WTC11 (cell line): ENCODE measurements around the gene NCOA3. TPM values are rescaled to one million over a fixed set of nuclear protein-coding genes. Genes with fewer than 3 reads are reported as not detected.

Experiments used
- ATAC-seq: fragments of 200-7000 bp; cut with Tn5 transposase; 2 replicates; pipeline ENCODE4 v1.10.0; 2021; ENCODE audit warnings: mild to moderate bottlenecking, moderate library complexity
- CTCF ChIA-PET: fragments of 300-600 bp; sonication (Branson Sonifier 250); formaldehyde crosslinking; loops from one replicate; lab custom pipeline; 2021; ENCODE audit warnings: antibody characterized with exemption; lab: Charles Lee
- POLR2A ChIA-PET: fragments of 350-600 bp; sonication (Branson Sonifier 250); formaldehyde crosslinking; loops from one replicate; lab custom pipeline; 2021; ENCODE audit warnings: antibody characterized with exemption; lab: Charles Lee
- DNase-seq: peaks from one replicate; pipeline ENCODE4 v3.0.0; 2021; ENCODE audit warnings: low spot score
- H3K27ac Mint-ChIP-seq: 2 replicates; pipeline ENCODE4 v1.8.0; 2021; ENCODE audit warnings: mixed read lengths
- H3K27me3 Mint-ChIP-seq: 2 replicates; pipeline ENCODE4 v1.8.0; 2021; ENCODE audit warnings: low read depth, mild to moderate bottlenecking, moderate library complexity, mixed read lengths
- H3K36me3 Mint-ChIP-seq: 2 replicates; pipeline ENCODE4 v1.8.0; 2021; ENCODE audit warnings: mixed read lengths
- H3K4me1 Mint-ChIP-seq: 2 replicates; pipeline ENCODE4 v1.8.0; 2022; ENCODE audit warnings: mixed read lengths
- H3K4me3 Mint-ChIP-seq: 2 replicates; pipeline ENCODE4 v1.8.0; 2021; ENCODE audit warnings: mild to moderate bottlenecking, moderate library complexity, mixed read lengths
- H3K9me3 Mint-ChIP-seq: 2 replicates; pipeline ENCODE4 v1.8.0; 2021; ENCODE audit warnings: mixed read lengths
- ATF6 ChIP-seq: sonication (generic); formaldehyde crosslinking; IDR thresholded peaks from 2 replicates; pipeline ENCODE4 v1.8.1; 2023; ENCODE audit warnings: mild to moderate bottlenecking, missing genetic modification reagents
- CBFB ChIP-seq: sonication (generic); formaldehyde crosslinking; IDR thresholded peaks from 2 replicates; pipeline ENCODE4 v1.8.1; 2022; ENCODE audit warnings: mild to moderate bottlenecking, low read depth, missing genetic modification reagents
- CREB1 ChIP-seq: sonication (generic); formaldehyde crosslinking; IDR thresholded peaks from 2 replicates; pipeline ENCODE4 v1.8.0; 2023; ENCODE audit warnings: mild to moderate bottlenecking, missing genetic modification reagents
- ELF4 ChIP-seq: sonication (generic); formaldehyde crosslinking; IDR thresholded peaks from 2 replicates; pipeline ENCODE4 v1.8.1; 2022; ENCODE audit warnings: low read depth, mild to moderate bottlenecking, moderate library complexity, missing genetic modification reagents
- ERG ChIP-seq: fragments of 250-450 bp; sonication (Bioruptor Pico); IDR thresholded peaks from 2 replicates; pipeline ENCODE4 v1.8.0; 2021; ENCODE audit warnings: mild to moderate bottlenecking
- ETV6 ChIP-seq: sonication (generic); formaldehyde crosslinking; IDR thresholded peaks from 2 replicates; pipeline ENCODE4 v1.8.1; 2022; ENCODE audit warnings: mild to moderate bottlenecking, missing genetic modification reagents
- FOXP1 ChIP-seq: sonication (generic); formaldehyde crosslinking; IDR thresholded peaks from 2 replicates; pipeline ENCODE4 v1.8.0; 2022; ENCODE audit warnings: missing genetic modification reagents, mild to moderate bottlenecking, moderate library complexity, borderline replicate concordance
- HMGA2 ChIP-seq: fragments of 250-450 bp; sonication (Bioruptor Pico); IDR thresholded peaks from 2 replicates; pipeline ENCODE4 v1.4.0; 2021; ENCODE audit warnings: mild to moderate bottlenecking, moderate library complexity
- NR1H2 ChIP-seq: sonication (generic); formaldehyde crosslinking; IDR thresholded peaks from 2 replicates; pipeline ENCODE4 v1.9.0; 2021; ENCODE audit warnings: mild to moderate bottlenecking, moderate library complexity, missing genetic modification reagents
- PRRX2 ChIP-seq: fragments of 250-450 bp; sonication (Bioruptor Pico); IDR thresholded peaks from 2 replicates; pipeline ENCODE4 v1.8.0; 2021; ENCODE audit warnings: mild to moderate bottlenecking
- RELA ChIP-seq: sonication (generic); formaldehyde crosslinking; IDR thresholded peaks from 2 replicates; pipeline ENCODE4 v1.8.1; 2022; ENCODE audit warnings: missing genetic modification reagents, mild to moderate bottlenecking, borderline replicate concordance
- SMAD4 ChIP-seq: sonication (generic); formaldehyde crosslinking; IDR thresholded peaks from 2 replicates; pipeline ENCODE4 v1.8.0; 2022; ENCODE audit warnings: mild to moderate bottlenecking, missing genetic modification reagents
- SOX15 ChIP-seq: fragments of 250-450 bp; sonication (Bioruptor Pico); IDR thresholded peaks from 2 replicates; pipeline ENCODE4 v1.9.0; 2021; ENCODE audit warnings: mild to moderate bottlenecking
- ZNF121 ChIP-seq: sonication (generic); formaldehyde crosslinking; IDR thresholded peaks from 2 replicates; pipeline ENCODE4 v1.8.0; 2023; ENCODE audit warnings: missing genetic modification reagents
- ZNF219 ChIP-seq: sonication (generic); formaldehyde crosslinking; IDR thresholded peaks from 2 replicates; pipeline ENCODE4 v1.8.0; 2023; ENCODE audit warnings: missing genetic modification reagents, mild to moderate bottlenecking, borderline replicate concordance
- ZNF232 ChIP-seq: sonication (generic); formaldehyde crosslinking; IDR thresholded peaks from 2 replicates; pipeline ENCODE4 v1.8.0; 2022; ENCODE audit warnings: mild to moderate bottlenecking, missing genetic modification reagents
- ZNF396 ChIP-seq: fragments of 250-450 bp; sonication (Bioruptor Pico); IDR thresholded peaks from 2 replicates; pipeline ENCODE4 v1.8.0; 2021; ENCODE audit warnings: mild to moderate bottlenecking, moderate library complexity, borderline replicate concordance
- ZNF671 ChIP-seq: fragments of 250-450 bp; sonication (Bioruptor Pico); IDR thresholded peaks from 2 replicates; pipeline ENCODE4 v1.8.0; 2021; ENCODE audit warnings: mild to moderate bottlenecking
- total RNA-seq: library from RNA; stranded (reverse); gene quantifications from 3 replicates; pipeline ENCODE4 v1.2.3, GENCODE V29; 2021
- TF ChIP-seq, protein P1 (sequence below): fragments of 250-450 bp; sonication (Bioruptor Pico); IDR thresholded peaks from 2 replicates; pipeline ENCODE4 v1.9.0; 2021; ENCODE audit warnings: mild to moderate bottlenecking, borderline replicate concordance

The NCOA3 gene
- total RNA-seq, 1 experiment from 2014 or later: 25.2 TPM

DNA sequence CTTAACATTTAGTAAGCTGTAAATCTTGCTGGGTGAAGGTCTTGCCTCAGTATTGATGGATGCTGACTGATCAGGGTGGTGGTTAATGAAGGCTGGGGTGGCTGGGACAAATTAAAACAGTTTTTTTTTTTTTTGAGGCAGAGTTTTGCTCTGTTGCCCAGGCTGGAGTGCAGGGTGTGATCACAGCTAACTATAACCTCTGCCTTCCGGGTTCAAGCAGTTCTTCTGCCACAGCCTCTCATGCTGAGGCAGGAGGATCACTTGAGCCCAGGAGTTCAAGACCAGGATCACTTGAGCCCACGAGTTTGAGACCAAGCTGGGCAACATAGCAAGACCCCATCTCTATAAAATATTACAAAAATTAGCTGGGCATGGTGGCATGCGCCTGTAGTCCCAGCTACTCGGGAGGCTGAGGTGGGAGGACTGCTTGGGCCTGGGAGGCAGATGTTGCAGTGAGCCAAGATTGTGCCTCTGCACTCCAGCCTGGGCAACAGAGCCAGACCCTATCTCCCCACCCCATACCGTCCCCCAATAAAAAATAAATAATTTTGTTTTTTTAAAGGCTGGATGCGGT is 67.2 kb downstream of the NCOA3 start:
- ATAC-seq (no peak), DNase-seq (no peak)
- no peak overlapping the region for H3K27ac Mint-ChIP-seq
- TF ChIP-seq FOXP1 (CRISPR knock-in tag): no peak
- peak; percentile 92; the same call in 1 of the 2 replicates for TF ChIP-seq ZNF121 (CRISPR knock-in tag)
- no peaks in the 10 kb centered on the region for H3K27me3 Mint-ChIP-seq
- peaks cover 16% of the 10 kb centered on the region for H3K9me3 Mint-ChIP-seq
- ChIA-PET CTCF (no interaction called here), POLR2A (no interaction called here)
- H3K4me1 Mint-ChIP-seq: peaks cover 24% of the 10 kb centered on the region
- H3K4me3 Mint-ChIP-seq: no peak overlapping the region
- H3K36me3 Mint-ChIP-seq: peaks cover 31% of the 10 kb centered on the region

DNA sequence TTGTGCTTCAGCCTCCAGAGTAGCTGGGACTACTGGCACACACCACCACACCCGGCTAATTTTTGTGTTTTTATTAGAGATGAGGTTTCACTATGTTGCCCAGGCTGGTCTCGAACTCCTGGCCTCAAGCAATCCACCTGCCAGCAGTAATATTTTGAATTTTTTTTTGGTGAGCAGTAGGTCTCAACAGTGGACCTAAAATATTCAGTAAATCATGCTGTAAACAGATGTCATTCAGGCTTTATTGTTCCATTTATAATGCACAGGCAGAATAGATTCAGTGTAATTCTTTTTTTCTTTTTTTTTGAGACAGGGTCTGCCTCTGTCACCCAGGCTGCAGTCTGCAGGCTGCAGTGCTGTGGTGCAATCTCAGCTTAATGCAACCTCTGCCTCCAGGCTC is 69.7 kb downstream of the NCOA3 start:
- ChIA-PET POLR2A (no interaction called here), CTCF (interaction anchor here (1.5 kb wide), 1 partner anchor 51 kb away, joined by 3 read pairs; no protein-coding TSS in a partner anchor)
- H3K36me3 Mint-ChIP-seq: peaks cover 31% of the 10 kb centered on the region
- H3K27ac Mint-ChIP-seq: no peak overlapping the region
- H3K27me3 Mint-ChIP-seq: no peaks in the 10 kb centered on the region
- H3K4me1 Mint-ChIP-seq: peaks cover 37% of the 10 kb centered on the region
- DNase-seq (no peak), ATAC-seq (no peak)
- TF ChIP-seq PRRX2: no peak
- TF ChIP-seq, protein P1, sequence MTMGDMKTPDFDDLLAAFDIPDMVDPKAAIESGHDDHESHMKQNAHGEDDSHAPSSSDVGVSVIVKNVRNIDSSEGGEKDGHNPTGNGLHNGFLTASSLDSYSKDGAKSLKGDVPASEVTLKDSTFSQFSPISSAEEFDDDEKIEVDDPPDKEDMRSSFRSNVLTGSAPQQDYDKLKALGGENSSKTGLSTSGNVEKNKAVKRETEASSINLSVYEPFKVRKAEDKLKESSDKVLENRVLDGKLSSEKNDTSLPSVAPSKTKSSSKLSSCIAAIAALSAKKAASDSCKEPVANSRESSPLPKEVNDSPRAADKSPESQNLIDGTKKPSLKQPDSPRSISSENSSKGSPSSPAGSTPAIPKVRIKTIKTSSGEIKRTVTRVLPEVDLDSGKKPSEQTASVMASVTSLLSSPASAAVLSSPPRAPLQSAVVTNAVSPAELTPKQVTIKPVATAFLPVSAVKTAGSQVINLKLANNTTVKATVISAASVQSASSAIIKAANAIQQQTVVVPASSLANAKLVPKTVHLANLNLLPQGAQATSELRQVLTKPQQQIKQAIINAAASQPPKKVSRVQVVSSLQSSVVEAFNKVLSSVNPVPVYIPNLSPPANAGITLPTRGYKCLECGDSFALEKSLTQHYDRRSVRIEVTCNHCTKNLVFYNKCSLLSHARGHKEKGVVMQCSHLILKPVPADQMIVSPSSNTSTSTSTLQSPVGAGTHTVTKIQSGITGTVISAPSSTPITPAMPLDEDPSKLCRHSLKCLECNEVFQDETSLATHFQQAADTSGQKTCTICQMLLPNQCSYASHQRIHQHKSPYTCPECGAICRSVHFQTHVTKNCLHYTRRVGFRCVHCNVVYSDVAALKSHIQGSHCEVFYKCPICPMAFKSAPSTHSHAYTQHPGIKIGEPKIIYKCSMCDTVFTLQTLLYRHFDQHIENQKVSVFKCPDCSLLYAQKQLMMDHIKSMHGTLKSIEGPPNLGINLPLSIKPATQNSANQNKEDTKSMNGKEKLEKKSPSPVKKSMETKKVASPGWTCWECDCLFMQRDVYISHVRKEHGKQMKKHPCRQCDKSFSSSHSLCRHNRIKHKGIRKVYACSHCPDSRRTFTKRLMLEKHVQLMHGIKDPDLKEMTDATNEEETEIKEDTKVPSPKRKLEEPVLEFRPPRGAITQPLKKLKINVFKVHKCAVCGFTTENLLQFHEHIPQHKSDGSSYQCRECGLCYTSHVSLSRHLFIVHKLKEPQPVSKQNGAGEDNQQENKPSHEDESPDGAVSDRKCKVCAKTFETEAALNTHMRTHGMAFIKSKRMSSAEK (CRISPR knock-in tag): no peak
- TF ChIP-seq ERG: no peak
- TF ChIP-seq HMGA2 (CRISPR knock-in tag): no peak
- TF ChIP-seq ELF4: no peak
- no peak for TF ChIP-seq SMAD4
- no peak for TF ChIP-seq ETV6
- TF ChIP-seq CBFB: no peak
- peaks cover 16% of the 10 kb centered on the region for H3K9me3 Mint-ChIP-seq
- H3K4me3 Mint-ChIP-seq: no peak overlapping the region

DNA sequence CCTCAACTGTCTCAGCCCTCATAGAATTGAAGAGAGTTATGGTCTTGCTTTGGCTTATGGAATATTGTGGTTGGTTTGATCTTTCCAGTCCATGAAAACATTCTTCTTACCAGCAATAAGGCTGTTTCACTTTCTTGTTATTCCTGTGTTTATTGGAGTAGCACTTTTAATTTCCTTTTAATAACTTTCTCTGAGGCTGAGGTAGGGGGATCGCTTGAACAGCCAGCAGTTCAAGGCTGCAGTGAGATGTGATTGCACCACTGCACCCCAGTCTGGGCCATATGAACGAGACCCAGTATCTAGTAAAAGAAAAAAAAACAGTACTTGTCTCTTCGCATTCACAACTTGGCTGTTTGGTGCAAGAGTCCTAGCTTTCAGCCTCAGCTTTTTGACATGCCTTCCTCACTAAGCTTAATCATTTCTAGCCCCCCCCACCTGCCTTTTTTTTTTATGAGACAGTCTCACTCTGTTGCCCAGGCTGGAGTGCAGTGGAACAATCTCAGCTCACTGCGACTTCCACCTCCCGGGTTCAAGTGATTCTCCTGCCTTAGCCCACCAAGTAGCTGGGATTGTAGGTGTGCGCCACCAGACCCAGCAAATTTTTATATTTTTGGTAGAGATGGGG is 70.5 kb downstream of the NCOA3 start:
- CTCF ChIA-PET: interaction anchor here (1.2 to 1.5 kb wide), 2 partner anchors 37 to 51 kb away, joined by 3 read pairs; no protein-coding TSS in a partner anchor
- H3K27ac Mint-ChIP-seq: peak overlapping the region; percentile 58

More for the DNA sequence above, 70.5 kb downstream of the NCOA3 start:
- POLR2A ChIA-PET: no interaction called here
- DNase-seq: no peak
- TF ChIP-seq NR1H2 (CRISPR knock-in tag): no peak
- no peak for TF ChIP-seq ZNF232 (CRISPR knock-in tag)
- no peak for TF ChIP-seq PRRX2
- TF ChIP-seq, protein P1 (CRISPR knock-in tag): no peak
- no peak for TF ChIP-seq RELA
- no peak for TF ChIP-seq ZNF219
- TF ChIP-seq ATF6 (CRISPR knock-in tag): no peak
- no peak for TF ChIP-seq CREB1
- no peak for TF ChIP-seq ZNF396 (CRISPR knock-in tag)
- TF ChIP-seq ZNF671 (CRISPR knock-in tag): no peak
- TF ChIP-seq SOX15 (CRISPR knock-in tag): no peak
- TF ChIP-seq, all 79 proteins: peak for 0
- H3K9me3 Mint-ChIP-seq: peaks cover 16% of the 10 kb centered on the region
- no peak for ATAC-seq
- no peaks in the 10 kb centered on the region for H3K27me3 Mint-ChIP-seq
- no peak overlapping the region for H3K4me3 Mint-ChIP-seq
- peaks cover 44% of the 10 kb centered on the region for H3K4me1 Mint-ChIP-seq
- peaks cover 31% of the 10 kb centered on the region for H3K36me3 Mint-ChIP-seq
